Astrocyte of the spinal cord (primary cell): Measurements from ENCODE around the gene SND1.

Experiments
- DNase-seq: peaks from one replicate; pipeline ENCODE4 v3.0.0; 2011; ENCODE audit warnings: low read depth, low spot score
- H3K4me3 ChIP-seq: 2 replicates; pipeline ENCODE4 v1.5.1; 2011; ENCODE audit warnings: low read depth, mild to moderate bottlenecking, low read length, moderate library complexity
- CTCF ChIP-seq: IDR thresholded peaks from 2 replicates; pipeline ENCODE4 v1.5.1; 2012; ENCODE audit warnings: low read depth, mild to moderate bottlenecking, low read length, inconsistent platforms
- in situ Hi-C: cut with HindIII; loops from 2 replicates; pipeline ENCODE4 v1.10.0; 2017; ENCODE audit warnings: low sequenced_read_pairs

Gene SND1

GRCh38 chr7:127782654-127783559 lies 130.9 kb downstream of the SND1 start:
- no peak for DNase-seq
- no peak for TF ChIP-seq CTCF
- in situ Hi-C loops: no loop called here
- no peak overlapping the region for H3K4me3 ChIP-seq

GRCh38 chr7:127786184-127786583 lies 134.2 kb downstream of the SND1 start:
- H3K4me3 ChIP-seq: no peak overlapping the region
- DNase-seq: no peak
- in situ Hi-C loops: no loop called here
- no peak for TF ChIP-seq CTCF

GRCh38 chr7:127789031-127789430 lies 137.0 kb downstream of the SND1 start:
- TF ChIP-seq CTCF: no peak
- H3K4me3 ChIP-seq: no peak overlapping the region
- DNase-seq: no peak
- in situ Hi-C loops: no loop called here

GRCh38 chr7:127791446-127792189 lies 139.6 kb downstream of the SND1 start:
- TF ChIP-seq CTCF: no peak
- no peak overlapping the region for H3K4me3 ChIP-seq
- DNase-seq: peak; percentile 48
- in situ Hi-C loops: no loop called here

GRCh38 chr7:127792528-127793342 lies 140.7 kb downstream of the SND1 start:
- TF ChIP-seq CTCF: peak; percentile 56
- no peak overlapping the region for H3K4me3 ChIP-seq
- no peak for DNase-seq
- in situ Hi-C loops: no loop called here

GRCh38 chr7:127793582-127793981 lies 141.6 kb downstream of the SND1 start:
- no peak for TF ChIP-seq CTCF
- H3K4me3 ChIP-seq: no peak overlapping the region
- in situ Hi-C loops: no loop called here
- no peak for DNase-seq
